NCI-H510A (cell line): Measurements from ENCODE around the gene ESR2.
"Not testable (repeated sequence)": the region's sequence is repeated elsewhere in the genome, so short reads cannot be mapped to it uniquely, and the experiment has no call there.

Experiments used
- DNase-seq: peaks from one replicate; lab custom pipeline; 2025; lab: John Stamatoyannopoulos, UW

Gene ESR2

DNA sequence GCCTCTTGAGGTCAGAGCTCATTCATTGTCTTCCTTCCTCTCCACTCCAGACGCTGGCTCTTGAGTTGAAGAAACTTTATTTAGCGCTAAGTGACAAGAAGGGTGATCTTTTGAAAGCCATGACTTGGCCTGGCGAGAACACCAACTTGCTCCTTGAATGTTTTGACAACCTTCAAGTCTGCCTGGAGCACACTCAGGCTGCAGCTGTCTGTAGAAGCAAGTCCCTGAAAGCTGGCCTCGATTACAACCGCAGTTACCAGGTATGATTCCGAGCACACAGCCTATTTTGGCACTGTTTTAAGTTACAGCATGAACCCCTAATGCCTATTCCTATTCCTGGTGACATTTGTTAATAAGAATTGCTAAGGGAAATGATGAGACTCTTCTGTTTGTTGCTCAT, 167.6 kb downstream of the ESR2 start:
- no peak for DNase-seq

DNA sequence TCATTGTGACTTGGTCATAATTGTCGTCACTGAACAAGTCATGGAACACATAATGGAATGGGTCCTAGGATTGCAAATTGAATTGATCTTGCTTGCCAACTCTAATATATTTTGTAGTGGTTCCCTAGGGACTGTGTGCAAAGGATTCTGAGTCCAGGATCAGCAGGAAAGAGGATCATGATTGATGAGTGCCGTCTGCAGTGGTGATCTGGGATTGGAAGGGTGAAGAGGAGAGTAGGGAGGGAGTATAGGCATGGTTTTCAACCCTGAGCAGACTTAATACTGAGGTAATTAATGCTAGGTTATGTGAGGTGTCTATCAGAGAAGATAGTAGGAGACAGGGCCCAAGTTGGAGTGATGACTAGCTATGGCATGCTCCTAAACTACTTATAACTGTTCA, 168.9 kb downstream of the ESR2 start:
- no peak for DNase-seq

DNA sequence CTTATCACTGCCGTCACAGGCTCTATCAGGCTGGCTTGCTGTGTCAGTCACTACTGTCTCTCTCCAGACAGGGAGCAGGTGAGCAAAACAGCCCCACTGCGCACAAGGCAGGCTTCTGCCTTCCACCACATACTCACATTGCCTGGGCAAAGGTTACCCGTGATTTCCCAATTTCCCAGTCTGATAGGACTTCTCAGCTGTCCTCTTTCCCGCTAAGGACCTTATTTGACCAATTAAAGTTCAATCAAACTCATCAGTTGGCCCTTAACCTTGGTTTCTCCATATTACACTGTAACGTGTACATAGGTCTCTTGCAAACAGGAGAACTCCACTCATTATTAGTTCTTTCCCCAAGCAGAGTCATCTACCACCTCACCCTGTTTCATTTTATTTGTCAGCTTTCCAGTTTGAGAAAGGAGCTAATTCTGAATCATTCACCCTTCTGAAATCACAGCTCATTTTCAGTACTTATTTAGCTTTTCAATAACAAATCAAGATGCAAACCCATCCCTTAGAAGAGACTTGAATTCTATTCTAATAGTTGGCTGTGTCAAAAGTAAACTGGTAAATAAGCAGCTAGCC, 170.8 kb downstream of the ESR2 start:
- DNase-seq, result no peak

DNA sequence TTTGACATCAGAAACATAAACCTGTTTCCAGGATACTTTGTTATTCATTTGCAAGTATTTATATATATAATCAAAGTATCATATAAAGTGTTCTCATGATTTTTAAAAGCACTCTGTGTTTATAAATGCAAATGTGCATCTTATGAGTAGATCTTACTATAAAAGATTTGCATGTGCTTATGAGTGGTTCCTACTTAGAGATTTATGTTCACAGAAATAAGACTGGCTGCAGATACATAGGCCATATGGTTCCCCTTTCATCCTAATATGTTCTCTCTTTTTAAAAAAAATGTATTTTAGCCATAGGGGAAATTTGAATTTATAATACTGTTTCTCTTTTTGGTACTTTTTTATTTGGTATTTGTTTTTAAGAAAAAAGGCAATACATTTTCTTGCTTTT, 174.2 kb downstream of the ESR2 start:
- DNase-seq, result no peak

DNA sequence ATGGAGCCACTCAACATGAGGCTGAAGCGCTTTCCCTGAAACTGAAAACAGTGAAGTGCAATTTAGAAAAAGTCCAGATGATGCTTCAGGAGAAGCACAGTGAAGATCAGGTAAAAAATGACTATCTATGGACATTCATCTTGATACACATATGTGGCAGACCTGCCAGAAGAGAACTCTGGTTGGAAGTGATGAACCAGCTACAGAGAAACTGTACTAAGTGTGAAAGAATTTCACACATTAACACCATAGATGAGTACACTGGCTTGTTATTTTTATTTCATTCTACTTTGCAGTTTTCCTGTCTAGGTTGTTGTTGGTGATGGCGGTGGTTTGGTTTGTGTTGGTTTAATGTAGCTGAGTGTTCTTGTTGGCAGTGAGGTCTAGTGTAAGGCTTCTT, 174.7 kb downstream of the ESR2 start:
- DNase-seq, result no peak

DNA sequence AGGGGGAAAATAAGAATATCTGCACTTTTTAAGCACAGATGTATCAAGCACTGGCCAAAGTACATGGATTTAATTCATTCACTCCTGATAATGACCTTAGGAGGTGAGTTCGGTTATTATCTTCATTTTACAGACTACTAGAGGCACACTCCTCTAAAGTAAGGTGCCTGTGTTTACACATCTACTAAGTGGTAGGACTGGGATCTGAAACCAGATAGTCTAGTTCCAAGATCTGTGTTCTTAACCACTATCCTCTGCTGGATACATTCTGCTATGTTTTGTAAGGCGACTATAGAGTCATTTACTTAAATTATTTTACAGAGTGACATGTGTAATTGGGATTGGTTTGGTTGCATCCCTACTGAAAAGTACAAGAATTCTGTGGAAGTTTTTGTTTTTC, 175.3 kb downstream of the ESR2 start:
- DNase-seq, result no peak

DNA sequence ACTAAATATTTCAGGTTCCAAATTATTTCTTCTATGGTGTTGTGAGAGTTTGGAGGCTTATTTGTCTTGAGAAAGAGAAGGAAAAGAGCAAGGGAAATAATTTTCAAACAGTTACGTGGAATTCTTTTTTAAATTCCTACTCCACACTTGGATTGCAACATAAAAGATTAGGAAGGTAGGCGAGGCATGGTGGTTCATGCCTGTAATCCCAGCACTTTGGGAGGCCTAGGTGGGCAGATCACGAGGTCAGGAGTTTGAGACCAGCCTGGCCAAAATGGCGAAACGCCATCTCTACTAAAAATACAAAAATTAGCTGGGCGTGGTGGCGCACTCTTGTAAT, 175.8 kb downstream of the ESR2 start:
- DNase-seq, result not testable (repeated sequence)

DNA sequence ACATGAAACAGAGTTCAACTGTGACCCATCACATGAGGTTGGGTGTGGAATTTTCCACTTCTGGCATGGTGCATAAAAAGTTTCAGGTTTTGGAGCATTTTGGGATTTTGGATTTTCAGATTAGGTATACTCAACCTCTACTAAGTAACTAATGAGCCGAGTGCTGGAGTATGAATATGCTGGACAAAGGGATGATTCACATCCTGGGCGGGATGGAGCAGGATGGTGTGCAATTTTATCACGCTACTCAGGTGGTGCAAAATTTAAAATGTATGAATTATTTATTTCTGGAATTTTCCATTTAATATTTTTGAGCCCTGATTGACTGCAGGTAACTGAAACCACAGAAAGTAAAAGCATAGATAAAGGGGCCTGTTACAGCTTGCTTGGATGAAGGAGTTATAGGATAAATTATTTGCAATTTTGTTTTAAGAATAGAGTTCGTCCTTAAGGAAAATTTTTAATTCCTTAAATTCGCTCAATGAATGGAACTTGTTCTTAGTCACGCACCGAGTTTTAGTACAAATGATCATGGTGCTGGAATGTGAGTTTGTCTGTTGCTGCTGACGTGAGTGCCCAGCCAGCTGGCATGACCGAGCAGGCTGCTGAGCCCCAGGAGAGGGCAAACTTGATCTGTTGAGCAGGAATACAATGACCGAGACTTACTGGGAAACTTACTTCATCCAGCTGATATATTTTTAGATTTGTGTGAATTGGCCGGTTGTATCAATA, 176.3 kb downstream of the ESR2 start:
- no peak for DNase-seq

DNA sequence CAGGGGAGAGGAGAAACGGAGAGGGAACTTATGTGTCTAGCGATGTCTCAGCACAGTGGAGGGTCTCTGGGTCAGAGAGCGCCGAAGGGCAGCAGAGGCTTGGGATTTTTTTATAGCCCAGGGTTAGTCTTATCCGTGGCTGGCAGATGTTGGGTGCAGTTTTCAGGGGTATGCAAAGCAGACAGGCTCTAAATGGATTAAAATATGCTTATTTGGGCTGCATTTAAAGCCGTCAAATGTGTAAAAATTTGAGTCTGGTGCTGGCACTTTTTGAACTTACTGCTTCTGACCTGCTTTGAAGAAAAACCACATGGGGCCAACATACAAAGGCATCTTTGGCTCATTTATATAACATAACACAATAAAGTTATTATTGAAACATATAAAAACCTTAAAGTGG, 178.8 kb downstream of the ESR2 start:
- DNase-seq, result no peak

DNA sequence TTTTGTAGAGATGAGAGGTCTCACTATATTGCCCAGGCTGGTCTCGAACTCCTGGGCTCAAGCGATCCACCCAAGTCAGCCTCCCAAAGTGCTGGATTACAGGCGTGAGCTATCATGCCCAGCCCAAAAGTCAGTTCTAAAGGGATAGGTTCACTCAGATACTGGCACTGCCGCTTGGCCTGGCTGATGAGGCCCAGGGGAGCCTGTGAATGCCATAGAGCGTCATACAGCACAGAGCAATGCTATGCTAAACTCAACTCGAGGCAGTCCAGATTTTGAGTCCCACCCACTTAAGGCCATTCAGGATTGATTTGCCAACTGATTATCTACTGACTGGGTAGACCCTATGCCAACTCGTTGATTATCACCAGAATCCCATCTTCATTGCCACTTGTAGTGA, 179.4 kb downstream of the ESR2 start:
- DNase-seq, result no peak

DNA sequence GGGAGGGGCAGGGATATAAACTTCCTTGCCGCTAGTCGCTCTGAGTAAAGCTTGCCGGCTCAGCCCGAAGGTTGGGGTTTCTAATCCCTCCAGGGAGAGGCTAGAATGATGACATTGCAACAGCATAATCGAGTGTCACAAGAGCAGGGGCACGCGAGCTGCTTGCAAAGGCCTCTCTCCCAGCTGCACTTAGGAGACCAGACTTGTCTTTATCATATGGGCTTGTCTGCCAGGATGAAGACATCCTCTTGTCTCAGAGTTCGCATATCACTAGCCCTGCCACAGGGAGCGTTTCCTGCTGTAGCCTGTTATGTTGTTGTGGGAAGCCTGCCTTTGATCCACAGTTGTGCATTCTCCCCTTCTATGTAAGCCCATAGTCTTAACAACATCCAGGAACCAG, 180.0 kb downstream of the ESR2 start:
- no peak for DNase-seq

DNA sequence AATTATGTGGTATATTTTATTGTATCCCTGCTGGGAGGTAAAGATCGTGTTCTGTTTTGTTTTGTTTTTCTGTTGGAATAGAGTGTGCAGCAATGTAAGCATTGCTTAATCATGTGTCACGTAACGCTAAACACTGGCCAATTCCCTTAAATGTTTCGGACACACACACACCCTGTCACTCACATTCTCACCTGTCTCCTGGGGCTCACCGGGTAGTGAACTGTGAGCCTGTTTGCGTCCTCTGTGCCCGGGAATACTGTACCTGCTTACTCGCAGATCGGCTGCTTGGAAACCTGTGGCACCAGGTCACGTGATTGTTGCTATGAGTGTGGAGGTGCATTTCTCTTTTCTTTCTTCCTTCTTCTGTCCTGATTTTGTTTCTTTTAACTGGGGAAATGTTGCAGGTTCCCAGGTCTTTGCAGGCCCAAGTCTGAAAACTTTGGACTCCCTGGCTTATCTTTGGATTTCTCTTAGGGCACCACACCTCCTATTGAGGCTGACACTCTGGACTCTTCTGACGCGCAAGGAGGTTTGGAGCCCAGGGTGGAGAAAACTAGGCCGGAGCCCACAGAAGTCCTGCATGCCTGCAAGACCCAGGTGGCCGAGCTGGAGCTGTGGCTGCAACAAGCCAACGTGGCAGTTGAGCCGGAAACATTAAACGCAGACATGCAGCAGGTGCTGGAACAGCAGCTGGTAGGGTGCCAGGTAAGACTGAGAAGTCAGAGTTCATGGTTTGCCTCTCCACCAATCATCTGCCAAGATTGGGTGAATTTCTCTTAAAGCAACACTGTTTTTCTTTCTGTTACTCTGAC, 181.1 kb downstream of the ESR2 start:
- DNase-seq, result peak; percentile 54

DNA sequence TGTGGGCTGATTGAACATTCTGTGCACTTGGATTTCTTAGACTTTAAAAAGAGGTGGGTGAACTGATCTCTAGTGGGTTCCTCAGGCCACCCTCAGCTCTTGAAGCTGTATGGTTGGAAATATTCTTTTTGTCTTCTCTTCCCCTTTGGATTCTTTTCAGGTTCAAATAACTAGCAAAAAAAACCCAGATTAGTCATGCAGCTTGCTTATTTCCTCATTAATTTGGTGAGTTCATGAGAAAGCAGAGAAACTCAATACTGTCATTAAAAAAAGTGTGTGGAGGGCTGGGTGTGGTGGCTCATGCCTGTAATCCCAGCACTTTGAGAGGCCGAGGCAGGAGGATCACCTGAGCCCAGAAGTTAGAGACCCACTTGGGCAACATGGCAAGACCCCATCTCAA, 183.4 kb downstream of the ESR2 start:
- DNase-seq, result no peak

DNA sequence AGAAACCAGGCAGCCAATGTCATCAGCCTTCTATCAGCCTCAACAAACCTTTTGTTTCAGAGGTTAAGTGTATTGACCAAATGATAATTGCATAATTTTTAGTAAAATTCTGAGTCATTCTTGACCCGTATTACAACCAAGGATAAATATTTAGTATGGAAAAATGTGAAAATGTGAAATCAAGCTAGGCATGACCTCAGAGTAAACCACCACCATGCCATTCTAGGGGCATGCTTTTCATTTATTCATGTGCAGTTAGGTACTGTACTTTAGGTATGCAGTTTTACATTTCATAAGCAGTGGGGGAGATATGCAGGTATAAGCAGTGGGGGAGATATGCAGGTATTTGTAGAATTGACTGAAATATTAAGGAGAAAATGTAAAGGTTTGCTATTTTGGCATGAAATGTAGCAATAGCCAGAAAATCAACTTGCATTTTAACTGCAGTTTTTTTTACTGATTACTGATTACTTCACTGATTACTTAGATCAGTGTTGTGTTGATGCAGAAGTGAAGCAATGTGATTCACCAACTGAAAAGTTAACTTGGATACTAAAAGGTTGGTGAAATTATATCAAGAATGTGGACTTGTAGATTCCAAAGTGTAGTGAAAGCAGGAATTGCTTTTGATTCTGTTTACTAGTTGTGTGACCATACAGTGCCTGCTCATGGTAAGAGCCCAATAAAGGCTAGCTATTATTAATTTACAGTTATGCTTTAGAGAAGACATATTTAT, 184.2 kb downstream of the ESR2 start:
- no peak for DNase-seq

DNA sequence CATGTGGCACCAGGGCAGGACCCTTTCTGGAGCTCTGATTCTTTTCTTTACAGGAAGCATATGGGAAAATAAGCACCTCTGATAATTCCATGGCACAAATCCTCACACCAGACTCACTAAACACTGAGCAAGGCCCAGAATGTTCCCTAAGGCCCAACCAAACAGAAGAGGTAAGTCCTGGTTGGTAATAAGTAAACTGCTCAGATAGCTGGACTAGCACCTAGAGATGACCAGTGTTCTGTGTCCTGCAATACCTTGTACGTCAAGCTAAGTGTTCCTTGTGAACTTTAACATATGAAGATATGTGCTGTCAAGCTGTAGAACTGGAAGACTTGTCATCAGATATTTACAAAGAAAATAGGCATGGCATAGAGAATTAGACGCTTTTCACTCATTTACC, 186.7 kb downstream of the ESR2 start:
- no peak for DNase-seq

DNA sequence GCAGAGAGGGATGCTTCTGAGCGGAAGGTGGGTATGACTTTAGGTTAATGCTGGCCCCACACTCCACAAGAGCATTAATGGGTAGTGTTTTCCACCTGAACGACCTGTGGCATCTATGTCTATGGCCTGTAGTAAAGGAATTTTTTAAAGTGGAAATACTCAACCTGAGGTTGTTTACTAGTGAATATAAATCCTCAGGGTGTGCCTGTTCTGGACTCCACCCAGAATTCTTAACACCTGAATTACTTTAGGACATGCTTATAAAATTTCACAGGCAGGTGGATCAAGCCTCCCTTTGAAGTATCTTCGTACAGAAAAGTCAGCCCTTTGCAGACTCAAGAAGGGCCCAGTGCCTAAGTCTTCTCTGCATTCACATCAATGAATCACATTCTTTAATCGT, 196.1 kb downstream of the ESR2 start:
- DNase-seq, result no peak

DNA sequence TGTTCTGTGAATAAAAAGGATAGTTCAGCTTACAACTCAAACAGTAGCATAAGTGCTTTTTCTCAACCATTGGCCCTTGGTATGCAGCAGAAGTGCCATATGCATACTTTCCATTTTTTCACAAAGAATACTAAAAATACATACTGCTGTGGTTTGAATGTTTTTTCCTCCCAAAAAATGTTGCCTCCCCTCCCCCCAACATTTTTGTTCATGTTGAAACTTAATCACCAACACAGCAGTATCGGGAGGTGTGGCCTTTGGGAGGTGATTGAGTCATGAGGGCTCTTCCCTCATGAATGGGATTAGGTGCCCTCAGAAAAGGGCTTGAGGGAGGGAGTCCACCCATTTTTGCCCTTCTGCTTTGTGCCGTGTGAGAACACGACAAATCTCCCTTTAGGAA, 198.6 kb downstream of the ESR2 start:
- DNase-seq, result no peak

DNA sequence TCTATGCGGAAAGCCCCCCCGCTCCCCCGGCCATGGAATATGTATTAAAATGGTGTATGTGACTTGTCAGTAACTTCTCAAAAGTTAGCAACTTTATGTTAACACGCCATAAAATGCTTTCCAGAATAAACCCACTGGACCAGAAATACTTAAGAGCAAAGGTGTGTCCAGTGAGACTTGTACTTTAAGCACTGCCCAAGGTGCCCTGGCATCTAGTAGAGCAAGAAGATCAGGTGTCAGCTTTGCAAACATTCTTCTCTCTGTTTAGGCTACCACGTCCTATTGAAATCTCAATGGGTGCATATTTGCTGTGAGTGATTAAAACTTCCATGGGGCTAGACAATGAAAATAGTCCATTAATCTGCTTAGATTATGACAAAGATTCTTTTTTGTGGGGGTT, 201.2 kb downstream of the ESR2 start:
- DNase-seq, result peak; percentile 32

DNA sequence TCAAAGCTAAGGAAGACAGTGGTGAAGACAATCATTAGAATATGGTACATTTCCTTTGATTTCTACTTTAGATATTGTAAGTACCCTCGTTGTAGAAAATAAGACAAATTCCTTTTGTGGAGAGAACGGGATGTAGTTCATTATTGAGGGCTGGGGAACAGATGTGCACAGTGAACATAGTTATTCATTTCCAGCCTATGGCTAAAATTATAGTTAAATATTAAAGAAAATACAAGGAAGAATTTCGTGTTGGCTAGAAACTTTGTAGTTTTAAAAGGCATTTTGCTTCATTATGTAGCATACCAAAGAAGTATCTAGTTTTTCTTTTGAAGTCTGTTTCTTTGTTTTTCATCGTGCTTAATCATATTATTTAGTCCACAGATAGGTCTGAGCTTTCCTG, 201.8 kb downstream of the ESR2 start:
- no peak for DNase-seq

DNA sequence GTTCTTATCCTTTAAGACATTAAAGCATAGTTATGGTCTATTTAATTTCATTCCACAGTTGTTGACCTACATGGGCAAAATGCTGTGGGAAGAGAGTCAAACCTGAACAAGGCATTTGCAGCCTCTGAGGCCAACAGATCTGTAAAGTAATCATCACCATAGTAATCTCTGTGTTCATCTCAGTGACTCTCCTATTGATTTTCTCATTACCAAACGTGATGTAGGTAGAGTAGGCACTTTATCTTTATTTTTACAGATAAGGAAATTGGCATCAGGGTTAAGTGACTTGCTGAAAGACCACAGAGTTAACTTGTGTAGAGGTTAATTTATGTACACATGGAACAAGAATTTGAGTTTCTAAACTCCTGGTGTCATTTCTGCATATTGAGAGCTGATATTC, 203.0 kb downstream of the ESR2 start:
- DNase-seq, result no peak

DNA sequence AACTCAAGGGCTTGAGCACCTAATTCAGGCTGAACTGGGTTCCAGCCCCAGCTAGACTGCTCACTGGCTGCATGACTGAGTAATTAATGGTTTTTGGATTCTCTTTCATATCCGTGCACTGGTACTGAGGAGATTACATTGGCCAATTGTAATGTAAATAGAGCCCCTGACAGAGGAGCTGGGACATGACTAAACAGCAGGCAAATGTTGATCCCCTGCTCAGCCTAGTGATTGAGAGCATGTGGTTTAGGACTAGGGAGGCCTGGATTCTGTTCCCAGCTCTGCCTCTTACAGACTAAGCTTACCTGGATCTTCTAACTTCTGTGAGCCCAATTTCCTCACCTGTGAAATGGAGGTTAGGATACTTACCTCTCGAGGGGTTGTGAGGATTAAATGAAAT, 204.3 kb downstream of the ESR2 start:
- no peak for DNase-seq

DNA sequence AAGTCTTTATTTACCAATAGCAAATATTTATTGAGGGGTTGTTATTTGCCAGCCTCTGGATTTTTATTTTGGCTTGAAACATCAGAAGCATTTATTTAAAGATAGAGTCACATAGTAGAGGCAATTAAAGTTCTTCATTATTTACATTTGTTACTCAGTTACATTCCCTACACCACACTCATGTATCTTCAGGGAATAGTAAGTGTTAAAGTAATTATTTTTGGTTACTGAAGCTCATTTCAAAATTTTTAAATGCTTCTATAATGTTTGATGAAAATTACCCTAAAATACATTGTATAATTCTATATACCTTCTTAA, 205.6 kb downstream of the ESR2 start:
- no peak for DNase-seq

DNA sequence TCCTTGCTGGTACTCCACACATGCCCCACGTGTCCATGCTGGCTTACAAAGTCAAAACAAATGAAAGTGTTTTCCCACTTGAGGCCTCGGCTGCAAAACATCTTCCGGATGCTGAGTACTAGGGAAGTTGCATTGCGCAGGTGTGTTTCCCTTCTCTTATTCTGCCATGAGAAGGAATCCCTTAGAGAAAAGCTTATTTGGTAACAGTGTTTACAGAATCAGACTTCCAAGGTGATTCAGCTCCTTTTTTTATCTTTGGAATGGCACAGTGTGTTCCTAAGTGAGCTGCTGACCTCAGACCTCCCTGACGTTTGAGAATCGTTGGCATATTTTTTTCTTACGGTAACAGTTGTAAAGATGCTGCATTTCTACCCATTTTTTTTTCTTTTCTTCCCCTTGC, 211.3 kb downstream of the ESR2 start:
- DNase-seq, result no peak
